GF-D8 (cell line): Measurements from ENCODE around the gene EEF1A2.
"Not testable (repeated sequence)": the region's sequence is repeated elsewhere in the genome, so short reads cannot be mapped to it uniquely, and the experiment has no call there.

Experiments
- DNase-seq: peaks from one replicate; lab custom pipeline; 2025; lab: John Stamatoyannopoulos, UW

Gene EEF1A2

GRCh38 chr20:63484651-63485403 lies 14.1 kb downstream of the EEF1A2 start:
- no peak for DNase-seq

DNA sequence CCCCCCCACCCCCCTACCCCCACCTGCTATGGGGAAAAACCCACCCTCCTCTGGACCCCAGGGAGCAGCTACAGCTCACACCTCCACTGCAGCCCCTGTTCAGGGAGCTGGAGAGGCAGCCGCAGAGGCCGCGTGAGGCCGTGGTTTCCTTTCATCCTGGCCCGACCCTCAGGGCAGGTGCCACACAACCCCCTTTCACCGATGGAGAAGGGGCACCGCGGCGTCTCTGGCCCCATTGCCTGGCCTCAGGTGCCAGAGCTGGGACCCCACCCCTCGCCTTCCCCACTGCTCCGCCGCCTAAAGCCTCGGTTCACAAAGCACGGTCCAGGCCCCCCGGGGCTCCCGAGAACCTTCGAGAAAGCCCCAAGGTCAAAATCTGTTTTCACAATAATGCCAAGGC lies 14.6 kb downstream of the EEF1A2 start:
- DNase-seq, result no peak

DNA sequence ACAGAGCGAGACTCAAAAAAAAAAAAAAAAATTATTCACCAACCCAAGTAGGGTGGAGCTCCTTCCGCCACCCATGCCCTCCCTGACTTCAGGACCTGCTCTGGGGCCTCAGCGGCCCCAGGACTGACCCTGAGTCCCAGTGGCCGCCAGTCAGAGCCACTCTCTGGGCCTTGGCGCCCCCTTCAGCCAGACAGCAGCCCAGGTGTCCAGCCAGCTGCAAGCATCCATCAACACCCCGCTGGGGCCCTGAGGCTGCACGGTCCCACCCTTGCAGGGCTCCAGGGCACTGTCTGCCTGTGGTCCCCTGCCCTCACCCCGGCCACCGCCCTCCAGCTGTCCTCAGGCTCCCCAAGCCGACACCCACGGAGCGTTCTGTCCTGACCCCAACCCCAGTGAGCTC lies 15.0 kb downstream of the EEF1A2 start:
- DNase-seq, result no peak

GRCh38 chr20:63482021-63482587 lies 16.8 kb downstream of the EEF1A2 start:
- DNase-seq, result no peak

DNA sequence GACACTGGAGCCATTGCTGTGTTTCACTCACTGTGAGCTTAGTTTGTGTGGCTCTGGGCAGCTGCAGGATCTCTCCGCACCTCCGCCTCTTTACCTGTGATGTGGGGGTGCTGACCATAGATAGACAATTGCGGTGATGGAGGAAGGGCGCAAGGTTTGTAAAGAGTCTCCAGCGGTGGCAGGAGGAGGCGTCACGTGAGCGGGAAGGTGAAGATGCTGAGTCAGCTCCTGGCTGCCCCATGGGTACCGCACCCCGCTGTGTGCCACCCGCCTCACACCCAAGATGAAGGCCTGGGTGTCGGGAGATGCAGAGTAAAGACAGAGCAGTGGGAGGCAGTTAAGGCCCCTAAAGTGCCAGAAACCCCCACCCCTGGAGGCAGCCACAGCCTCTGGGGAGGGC lies 17.4 kb downstream of the EEF1A2 start:
- no peak for DNase-seq

DNA sequence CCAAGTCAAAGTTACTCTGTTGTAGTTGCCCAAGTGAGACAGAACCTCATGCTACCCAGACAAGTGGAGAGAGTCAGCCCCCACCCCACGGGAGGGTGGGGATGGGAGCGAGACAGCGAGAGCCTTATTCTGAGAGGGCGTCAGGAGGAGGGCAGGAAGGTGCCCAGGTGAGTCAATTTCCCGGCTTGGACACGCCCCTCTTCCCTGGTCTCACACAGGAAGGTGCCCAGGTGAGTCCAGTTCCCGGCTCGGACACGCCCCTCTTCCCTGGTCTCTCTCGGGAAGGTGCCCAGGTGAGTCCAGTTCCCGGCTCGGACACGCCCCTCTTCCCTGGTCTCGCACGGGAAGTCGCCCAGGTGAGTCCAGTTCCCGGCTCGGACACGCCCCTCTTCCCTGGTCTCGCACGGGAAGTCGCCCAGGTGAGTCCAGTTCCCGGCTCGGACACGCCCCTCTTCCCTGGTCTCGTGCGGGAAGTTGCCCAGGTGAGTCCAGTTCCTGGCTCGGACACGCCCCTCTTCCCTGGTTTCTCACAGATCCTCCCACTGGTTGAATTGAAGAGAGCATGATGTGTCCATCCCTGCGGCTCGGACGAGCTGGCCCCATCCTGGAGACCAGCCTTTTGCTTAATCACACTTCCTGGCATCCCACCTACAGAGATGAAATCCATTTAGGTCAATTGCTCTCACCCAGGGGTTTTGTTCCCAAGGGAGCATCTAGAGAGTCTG lies 19.0 kb downstream of the EEF1A2 start:
- DNase-seq, result not testable (repeated sequence)

DNA sequence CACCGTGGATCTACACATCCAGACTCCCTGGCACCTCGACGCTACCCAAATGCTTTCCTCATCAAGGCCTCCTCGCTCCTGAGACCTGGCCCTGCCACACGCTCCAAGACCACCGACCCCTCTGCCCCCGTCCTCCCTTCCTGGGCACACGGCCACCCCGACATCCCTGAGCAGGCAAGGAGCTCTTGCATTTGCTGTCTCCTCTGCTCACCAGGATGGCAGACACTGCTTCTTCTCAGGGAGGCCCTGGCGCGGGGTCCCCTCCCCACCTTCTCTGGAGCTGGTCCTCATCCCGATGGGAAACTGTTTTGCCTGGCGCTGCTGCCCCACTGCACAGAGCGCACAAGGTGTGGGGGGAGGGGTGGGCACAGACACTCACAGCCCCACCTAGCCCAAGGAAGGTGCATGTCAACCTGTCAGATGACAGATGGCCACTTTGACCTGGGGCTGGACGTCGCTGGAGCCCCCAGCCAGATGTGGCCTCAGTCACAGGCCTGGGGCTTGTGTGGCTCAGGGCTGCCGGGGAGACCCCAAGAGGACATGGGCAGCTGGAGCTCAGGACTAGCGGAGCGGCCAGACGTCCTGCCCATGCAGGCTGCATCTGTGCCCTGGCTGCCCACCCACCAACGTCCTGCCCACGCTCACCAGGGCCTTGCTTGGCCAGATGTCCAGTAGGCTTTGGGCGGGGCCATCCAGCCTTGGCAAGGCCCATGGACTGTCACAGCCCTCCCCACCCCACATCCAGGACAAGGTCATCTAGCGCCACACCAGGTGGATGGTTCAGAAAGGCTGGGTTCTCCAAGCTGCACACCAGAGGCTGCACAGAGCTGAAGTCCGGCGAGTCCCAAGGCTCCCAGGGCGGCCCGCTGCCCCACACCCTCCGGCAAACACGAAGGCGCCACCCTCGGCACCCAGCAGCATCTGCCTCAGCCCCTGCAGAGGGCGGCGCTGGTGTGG lies 20.3 kb downstream of the EEF1A2 start:
- DNase-seq, result no peak

GRCh38 chr20:63477944-63478343 lies 20.9 kb downstream of the EEF1A2 start:
- DNase-seq, result no peak

GRCh38 chr20:63477061-63477616 lies 21.7 kb downstream of the EEF1A2 start:
- no peak for DNase-seq

DNA sequence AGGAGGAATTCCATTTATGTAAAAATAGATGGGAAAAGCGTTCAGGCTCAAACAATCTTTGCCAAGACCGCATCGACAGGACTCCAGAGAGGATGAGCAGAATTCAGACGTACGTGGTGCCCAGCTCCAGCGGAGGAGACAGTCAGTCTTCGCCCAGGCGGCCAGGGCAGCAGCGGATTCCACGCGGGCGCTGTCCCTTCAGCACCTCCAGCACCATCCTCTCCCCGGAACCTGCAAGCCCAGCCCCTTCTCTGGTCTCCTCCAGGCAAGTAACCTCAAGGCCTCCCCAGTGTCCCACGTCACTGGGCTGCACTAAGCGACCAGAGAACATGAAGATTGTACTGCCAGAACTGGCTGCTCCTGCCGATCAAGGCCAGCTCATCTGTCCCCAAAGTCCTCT lies 23.7 kb downstream of the EEF1A2 start:
- no peak for DNase-seq

- no peak for DNase-seq
Measured at GRCh38 chr20:63473555-63474449, 25.1 kb downstream of the EEF1A2 start.

GRCh38 chr20:63472862-63473390 lies 26.0 kb downstream of the EEF1A2 start:
- no peak for DNase-seq

- no peak for DNase-seq
Measured at GRCh38 chr20:63471981-63472831, 26.7 kb downstream of the EEF1A2 start, which contains the start of gene KCNQ2. Gene KCNQ2 (minus strand): TSS chr20:63472655. CDS start chr20:63472463, 192 bp downstream.

- no peak for DNase-seq
Measured at GRCh38 chr20:63471717-63471980, 27.2 kb downstream of the EEF1A2 start.

- DNase-seq, result no peak
Measured at GRCh38 chr20:63471002-63471716, 27.7 kb downstream of the EEF1A2 start.

- DNase-seq, result no peak
Measured at GRCh38 chr20:63470410-63470809, 28.5 kb downstream of the EEF1A2 start.

- no peak for DNase-seq
Measured at GRCh38 chr20:63469713-63470101, 29.2 kb downstream of the EEF1A2 start.

- DNase-seq, result no peak
Measured at GRCh38 chr20:63469019-63469712, 29.7 kb downstream of the EEF1A2 start.
